Ishikawa (cell line): Measurements from ENCODE around the gene EGLN3.

Source experiments
- CEBPB ChIP-seq: IDR thresholded peaks from 2 replicates; pipeline ENCODE4 v1.6.1; 2012
- CREB1 ChIP-seq: IDR thresholded peaks from 2 replicates; pipeline ENCODE4 v1.6.1; 2012; ENCODE audit warnings: low read depth
- EGR1 ChIP-seq: IDR thresholded peaks from 2 replicates; pipeline ENCODE4 v1.6.1; 2012
- EP300 ChIP-seq: IDR thresholded peaks from 2 replicates; pipeline ENCODE4 v1.6.1; 2012; ENCODE audit warnings: borderline replicate concordance
- FOXM1 ChIP-seq: IDR thresholded peaks from 2 replicates; pipeline ENCODE4 v1.6.1; 2012; ENCODE audit warnings: low read depth, borderline replicate concordance
- MAX ChIP-seq: IDR thresholded peaks from 2 replicates; pipeline ENCODE4 v1.6.1; 2012
- NFIC ChIP-seq: IDR thresholded peaks from 2 replicates; pipeline ENCODE4 v1.6.1; 2012
- RAD21 ChIP-seq: IDR thresholded peaks from 2 replicates; pipeline ENCODE4 v1.6.1; 2012; ENCODE audit warnings: low read depth
- REST ChIP-seq: IDR thresholded peaks from 2 replicates; pipeline ENCODE4 v1.6.1; 2012; ENCODE audit warnings: low read depth, mild to moderate bottlenecking
- TAF1 ChIP-seq: IDR thresholded peaks from 2 replicates; pipeline ENCODE4 v1.6.1; 2012; ENCODE audit warnings: low read depth, mild to moderate bottlenecking
- TCF12 ChIP-seq: IDR thresholded peaks from 2 replicates; pipeline ENCODE4 v1.6.1; 2012; ENCODE audit warnings: low read depth
- TEAD4 ChIP-seq: IDR thresholded peaks from 2 replicates; pipeline ENCODE4 v1.6.1; 2012
- USF1 ChIP-seq: IDR thresholded peaks from 2 replicates; pipeline ENCODE4 v1.6.1; 2012
- YY1 ChIP-seq: IDR thresholded peaks from 2 replicates; pipeline ENCODE4 v1.6.1; 2012; ENCODE audit warnings: low read depth
- ZBTB7A ChIP-seq: IDR thresholded peaks from 2 replicates; pipeline ENCODE4 v1.6.1; 2012; ENCODE audit warnings: low read depth

Gene EGLN3

GRCh38 chr14:33917661-33918060, 33.2 kb downstream of the EGLN3 start:
- no peak for TF ChIP-seq MAX
- no peak for TF ChIP-seq EP300
- no peak for TF ChIP-seq YY1
- no peak for TF ChIP-seq TEAD4
- no peak for TF ChIP-seq TAF1
- no peak for TF ChIP-seq CREB1
- no peak for TF ChIP-seq ZBTB7A
- TF ChIP-seq RAD21: no peak
- TF ChIP-seq NFIC: no peak
- no peak for TF ChIP-seq EGR1

- TF ChIP-seq USF1 (no peak), TAF1 (no peak), FOXM1 (no peak), TCF12 (no peak), CREB1 (no peak)
Observed at GRCh38 chr14:33916663-33917565, 34.0 kb downstream of the EGLN3 start.

GRCh38 chr14:33915682-33916081, 35.2 kb downstream of the EGLN3 start:
- TF ChIP-seq USF1 (no peak), EP300 (no peak), MAX (no peak), NFIC (no peak), TEAD4 (no peak), FOXM1 (no peak), EGR1 (no peak), RAD21 (no peak), ZBTB7A (no peak), TAF1 (no peak), REST (no peak), CREB1 (no peak), TCF12 (no peak), YY1 (no peak), CEBPB (no peak)

- TF ChIP-seq MAX (no peak), TEAD4 (peak; percentile 38)
Observed at GRCh38 chr14:33914676-33915516, 36.0 kb downstream of the EGLN3 start.

- no peak for TF ChIP-seq REST
- no peak for TF ChIP-seq RAD21
- TF ChIP-seq TCF12: no peak
- TF ChIP-seq MAX: no peak
- TF ChIP-seq ZBTB7A: no peak
- TF ChIP-seq NFIC: no peak
- TF ChIP-seq YY1: no peak
- no peak for TF ChIP-seq CREB1
- TF ChIP-seq TAF1: no peak
Observed at GRCh38 chr14:33911046-33911445, 39.8 kb downstream of the EGLN3 start.
